HEK293 (cell line): ENCODE results near the gene TSHR.

Experiments
- CTCF ChIA-PET: fragments of 350-600 bp; formaldehyde crosslinking; extraction: SDS; loops from one replicate; lab custom pipeline; 2021; ENCODE audit warnings: antibody characterized with exemption; lab: Yijun Ruan, JAX
- POLR2A ChIA-PET: fragments of 300-600 bp; formaldehyde crosslinking; extraction: SDS; loops from one replicate; lab custom pipeline; 2020; ENCODE audit warnings: antibody characterized with exemption, inconsistent platforms; lab: Yijun Ruan, JAX
- H3K27ac ChIP-seq: fragments of 200-500 bp; sonication (Bioruptor generic); 2 replicates; pipeline ENCODE4 v1.5.1; 2014; ENCODE audit warnings: low read depth, low read length, control low read depth, inconsistent platforms; ENCODE audit errors: extremely low read depth
- H3K36me3 ChIP-seq, 2 experiments: fragments of 200-500 bp in 1 of 2; sonication (Bioruptor generic) in 1 of 2; 1 replicate in 1 of 2; 2 replicates in 1 of 2; pipeline ENCODE4 v1.5.1; 2014 to 2017; ENCODE audit warnings: inconsistent platforms in 2 of 2, low read length in 2 of 2; ENCODE audit not compliant: control insufficient read depth in 2 of 2, insufficient read depth in 1 of 2
- H3K4me1 ChIP-seq: fragments of 200-500 bp; sonication (Bioruptor generic); 2 replicates; pipeline ENCODE4 v1.5.1; 2014; ENCODE audit warnings: mild to moderate bottlenecking, low read length, inconsistent platforms; ENCODE audit not compliant: control insufficient read depth, insufficient read depth
- H3K4me3 ChIP-seq: 2 replicates; pipeline ENCODE4 v1.5.1; 2011; ENCODE audit warnings: low read depth, mild to moderate bottlenecking, control low read depth, low read length, moderate library complexity
- H3K9me3 ChIP-seq: fragments of 200-500 bp; sonication (Bioruptor generic); 2 replicates; pipeline ENCODE4 v1.5.1; 2014; ENCODE audit warnings: low read depth, low read length, inconsistent platforms; ENCODE audit not compliant: control insufficient read depth, insufficient read depth
- OVOL3 ChIP-seq: fragments of 450-650 bp; formaldehyde crosslinking; IDR thresholded peaks from 2 replicates; pipeline ENCODE4 v1.5.1; 2016; ENCODE audit warnings: missing biosample characterization, missing genetic modification characterization
- PRDM10 ChIP-seq: fragments of 450-650 bp; formaldehyde crosslinking; IDR thresholded peaks from 2 replicates; pipeline ENCODE4 v1.5.1; 2016; ENCODE audit warnings: missing biosample characterization, missing genetic modification characterization
- PRDM4 ChIP-seq: fragments of 450-650 bp; formaldehyde crosslinking; IDR thresholded peaks from 2 replicates; pipeline ENCODE4 v1.5.1; 2017; ENCODE audit warnings: missing biosample characterization, missing genetic modification characterization
- REPIN1 ChIP-seq: fragments of 450-650 bp; formaldehyde crosslinking; IDR thresholded peaks from 2 replicates; pipeline ENCODE4 v1.5.1; 2017; ENCODE audit warnings: missing biosample characterization, missing genetic modification characterization, low read depth
- SCRT1 ChIP-seq: fragments of 450-650 bp; formaldehyde crosslinking; IDR thresholded peaks from 2 replicates; pipeline ENCODE4 v1.5.1; 2016; ENCODE audit warnings: missing biosample characterization, missing genetic modification characterization, borderline replicate concordance
- SP2 ChIP-seq: fragments of 450-650 bp; formaldehyde crosslinking; IDR thresholded peaks from 2 replicates; pipeline ENCODE4 v1.5.1; 2016; ENCODE audit warnings: missing biosample characterization, missing genetic modification characterization
- SP7 ChIP-seq: fragments of 450-650 bp; formaldehyde crosslinking; IDR thresholded peaks from 2 replicates; pipeline ENCODE4 v1.5.1; 2016; ENCODE audit warnings: missing biosample characterization, missing genetic modification characterization
- ZBTB1 ChIP-seq: fragments of 450-650 bp; formaldehyde crosslinking; IDR thresholded peaks from 2 replicates; pipeline ENCODE4 v1.5.1; 2016; ENCODE audit warnings: missing biosample characterization, missing genetic modification characterization
- ZNF157 ChIP-seq: fragments of 450-650 bp; formaldehyde crosslinking; IDR thresholded peaks from 2 replicates; pipeline ENCODE4 v1.5.1; 2016; ENCODE audit warnings: missing biosample characterization, missing genetic modification characterization
- ZNF16 ChIP-seq: fragments of 450-650 bp; formaldehyde crosslinking; IDR thresholded peaks from 2 replicates; pipeline ENCODE4 v1.5.1; 2016; ENCODE audit warnings: low read depth, missing biosample characterization, missing genetic modification characterization
- ZNF175 ChIP-seq: fragments of 450-650 bp; formaldehyde crosslinking; IDR thresholded peaks from 2 replicates; pipeline ENCODE4 v1.5.1; 2016; ENCODE audit warnings: missing biosample characterization, missing genetic modification characterization
- ZNF202 ChIP-seq: fragments of 450-650 bp; formaldehyde crosslinking; IDR thresholded peaks from 2 replicates; pipeline ENCODE4 v1.5.1; 2016; ENCODE audit warnings: missing biosample characterization, missing genetic modification characterization, borderline replicate concordance
- ZNF366 ChIP-seq: fragments of 450-650 bp; formaldehyde crosslinking; conservative IDR thresholded peaks from 2 replicates; pipeline ENCODE4 v1.5.1; 2016; ENCODE audit warnings: missing biosample characterization, missing genetic modification characterization
- ZNF394 ChIP-seq: fragments of 450-650 bp; formaldehyde crosslinking; IDR thresholded peaks from 2 replicates; pipeline ENCODE4 v1.5.1; 2016; ENCODE audit warnings: missing biosample characterization, missing genetic modification characterization, mild to moderate bottlenecking, moderate library complexity, borderline replicate concordance
- ZNF449 ChIP-seq: fragments of 450-650 bp; formaldehyde crosslinking; IDR thresholded peaks from 2 replicates; pipeline ENCODE4 v1.5.1; 2017; ENCODE audit warnings: missing biosample characterization, mild to moderate bottlenecking, missing genetic modification characterization, moderate library complexity
- ZNF558 ChIP-seq: fragments of 450-650 bp; formaldehyde crosslinking; IDR thresholded peaks from 2 replicates; pipeline ENCODE4 v1.5.1; 2016; ENCODE audit warnings: missing biosample characterization, missing genetic modification characterization
- ZNF670 ChIP-seq: fragments of 450-650 bp; formaldehyde crosslinking; IDR thresholded peaks from 2 replicates; pipeline ENCODE4 v1.5.1; 2016; ENCODE audit warnings: missing biosample characterization, missing genetic modification characterization, low read depth
- ZSCAN18 ChIP-seq: fragments of 450-650 bp; formaldehyde crosslinking; IDR thresholded peaks from 2 replicates; pipeline ENCODE4 v1.5.1; 2016; ENCODE audit warnings: missing biosample characterization, missing genetic modification characterization

The TSHR gene

GRCh38 chr14:81001447-81001846 is 46.0 kb downstream of the TSHR start:
- Histone ChIP-seq H3K4me1 (no peaks in the 10 kb centered on the region), H3K4me3 (no peak overlapping the region), H3K9me3 (no peaks in the 10 kb centered on the region), H3K27ac (no peak overlapping the region), H3K36me3 (no peaks in the 10 kb centered on the region)
- ChIA-PET CTCF (interaction anchor here (1.2 kb wide), 1 partner anchor 170 kb away, joined by 3 read pairs; no protein-coding TSS in a partner anchor), POLR2A (no interaction called here)
- no peak for TF ChIP-seq SP7 (tag by site-specific recombination)
- TF ChIP-seq ZSCAN18 (tag by site-specific recombination), result no peak
- TF ChIP-seq PRDM10 (tag by site-specific recombination), result 0 out of 2 replicates have a peak, but pooled peaks have one; percentile 16

- no peak for TF ChIP-seq ZNF670
- no peak for TF ChIP-seq ZNF366
- no peak for TF ChIP-seq ZNF202 (tag by site-specific recombination)
- TF ChIP-seq ZNF558 (tag by site-specific recombination), result no peak
- TF ChIP-seq OVOL3 (tag by site-specific recombination), result no peak
- TF ChIP-seq ZBTB1 (tag by site-specific recombination), result no peak
- no peak for TF ChIP-seq PRDM4 (tag by site-specific recombination)
- TF ChIP-seq ZNF157 (tag by site-specific recombination), result no peak
- TF ChIP-seq SP2, result no peak
- no peak for TF ChIP-seq ZNF175 (tag by site-specific recombination)
- no peak for TF ChIP-seq REPIN1
- no peak for TF ChIP-seq SCRT1 (tag by site-specific recombination)
- no peak for TF ChIP-seq ZNF394
- no peak for TF ChIP-seq ZNF16 (tag by site-specific recombination)
- no peak for TF ChIP-seq ZNF449
- Histone ChIP-seq H3K9me3 (no peaks in the 10 kb centered on the region), H3K27ac (no peak overlapping the region), H3K36me3 (no peaks in the 10 kb centered on the region), H3K4me3 (no peak overlapping the region), H3K4me1 (no peaks in the 10 kb centered on the region)
- ChIA-PET CTCF (no interaction called here), POLR2A (no interaction called here)
These were observed 49.2 kb downstream of the TSHR start for GRCh38 chr14:81004575-81004974.
